ENCODE results near the gene RALGAPA2. TPM values are rescaled to one million over a fixed set of nuclear protein-coding genes. Genes with fewer than 3 reads are reported as not detected.

RALGAPA2 gene
- total RNA-seq, 2 experiments from 2014 or later, result 14.3 to 17.2 TPM

- no peaks in the 10 kb centered on the region for H3K9me3 Mint-ChIP-seq
- intact Hi-C loops (cut with micrococcal nuclease), result no loop called here
- ATAC-seq (no peak), DNase-seq (no peak)
- no peaks in the 10 kb centered on the region for H3K27me3 Mint-ChIP-seq
- H3K4me1 Mint-ChIP-seq (ENCODE audit: low read depth), result no peaks in the 10 kb centered on the region
- H3K27ac Mint-ChIP-seq, result no peak overlapping the region
- no peak overlapping the region for H3K4me3 Mint-ChIP-seq
- CTCF ChIA-PET, result interaction anchor here (1.6 kb wide), 1 partner anchor 93 kb away, joined by 3 read pairs; no protein-coding TSS in a partner anchor
- H3K36me3 Mint-ChIP-seq (ENCODE audit: low read depth), result no peaks in the 10 kb centered on the region
- POLR2A ChIA-PET, result no interaction called here
- TF ChIP-seq CTCF (IDR thresholded peaks at IDR 0.05), result no peak
Measured at GRCh38 chr20:20405623-20406022, 306.8 kb downstream of the RALGAPA2 start.

- H3K4me1 Mint-ChIP-seq (ENCODE audit: low read depth), result no peaks in the 10 kb centered on the region
- H3K36me3 Mint-ChIP-seq (ENCODE audit: low read depth), result no peaks in the 10 kb centered on the region
- ChIA-PET POLR2A (no interaction called here), CTCF (no interaction called here)
- DNase-seq (no peak), ATAC-seq (no peak)
- no peaks in the 10 kb centered on the region for H3K27me3 Mint-ChIP-seq
- no peak for TF ChIP-seq CTCF (IDR thresholded peaks at IDR 0.05)
- H3K4me3 Mint-ChIP-seq, result no peak overlapping the region
- intact Hi-C loops (cut with micrococcal nuclease), result no loop called here
- no peaks in the 10 kb centered on the region for H3K9me3 Mint-ChIP-seq
- no peak overlapping the region for H3K27ac Mint-ChIP-seq
Measured at GRCh38 chr20:20404633-20405032, 307.8 kb downstream of the RALGAPA2 start.

GRCh38 chr20:20401991-20402390 is 310.5 kb downstream of the RALGAPA2 start:
- Mint-ChIP-seq H3K4me3 (no peak overlapping the region), H3K27me3 (no peaks in the 10 kb centered on the region), H3K9me3 (no peaks in the 10 kb centered on the region), H3K27ac (no peak overlapping the region), H3K4me1 (ENCODE audit: low read depth) (no peaks in the 10 kb centered on the region), H3K36me3 (ENCODE audit: low read depth) (no peaks in the 10 kb centered on the region)
- DNase-seq (no peak), ATAC-seq (no peak)
- no peak for TF ChIP-seq CTCF (IDR thresholded peaks at IDR 0.05)
- POLR2A ChIA-PET, result no interaction called here
- intact Hi-C loops (cut with micrococcal nuclease), result no loop called here
- CTCF ChIA-PET, result no interaction called here

- Mint-ChIP-seq H3K9me3 (no peaks in the 10 kb centered on the region), H3K4me3 (no peak overlapping the region), H3K27me3 (no peaks in the 10 kb centered on the region), H3K36me3 (ENCODE audit: low read depth) (no peaks in the 10 kb centered on the region), H3K4me1 (ENCODE audit: low read depth) (no peaks in the 10 kb centered on the region), H3K27ac (no peak overlapping the region)
- ChIA-PET CTCF (no interaction called here), POLR2A (no interaction called here)
- DNase-seq, result no peak
- ATAC-seq, result no peak
- no peak for TF ChIP-seq CTCF (IDR thresholded peaks at IDR 0.05)
- intact Hi-C loops (cut with micrococcal nuclease), result no loop called here
Measured at GRCh38 chr20:20399531-20400500, 312.6 kb downstream of the RALGAPA2 start.

GRCh38 chr20:20398123-20398522 is 314.3 kb downstream of the RALGAPA2 start:
- Mint-ChIP-seq H3K4me1 (ENCODE audit: low read depth) (no peaks in the 10 kb centered on the region), H3K9me3 (no peaks in the 10 kb centered on the region), H3K4me3 (no peak overlapping the region), H3K27ac (no peak overlapping the region), H3K27me3 (no peaks in the 10 kb centered on the region), H3K36me3 (ENCODE audit: low read depth) (peaks cover under 1% of the 10 kb centered on the region)
- ChIA-PET POLR2A (no interaction called here), CTCF (no interaction called here)
- TF ChIP-seq CTCF (IDR thresholded peaks at IDR 0.05), result no peak
- ATAC-seq (no peak), DNase-seq (no peak)
- intact Hi-C loops (cut with micrococcal nuclease), result no loop called here
